ENCODE results near the gene PPP5C.

DNA sequence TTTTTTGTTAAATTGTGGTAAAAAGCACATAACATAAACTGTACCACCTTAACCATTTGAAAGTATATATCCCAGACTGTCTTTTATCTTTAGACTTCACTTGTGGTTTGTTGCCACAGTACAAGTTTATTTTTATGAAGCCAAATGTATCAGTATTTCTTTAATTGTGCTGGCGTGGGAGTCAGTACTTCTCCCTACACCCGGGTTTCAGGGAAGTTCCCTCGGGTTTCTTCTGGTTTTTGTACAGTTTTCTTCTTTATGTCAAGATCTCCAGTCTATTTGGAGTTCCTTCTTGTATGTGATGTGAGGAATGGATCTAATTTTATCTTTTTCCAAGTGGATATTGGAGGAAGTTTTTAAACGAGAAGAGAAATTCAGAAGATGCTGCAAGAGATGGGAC lies 46.0 kb downstream of the PPP5C start:
- TF ChIP-seq POLR2AphosphoS5 (IDR thresholded peaks at IDR 0.05; ENCODE audit: borderline replicate concordance, low read depth, low read length) (no peak), EZH2 (IDR thresholded peaks at IDR 0.05) (no peak)

All from SK-N-MC (cell line).